K562 (cell line): ENCODE results near the gene PHF1. TPM values are rescaled to one million over a fixed set of nuclear protein-coding genes. Genes with fewer than 3 reads are reported as not detected.
A peak's percentile ranks its signal among the peaks of the same experiment; 100 is the strongest.

Source experiments
- ATAC-seq: fragments of 200-7000 bp; cut with Tn5 transposase; 3 replicates; pipeline ENCODE4 v1.9.1; 2020; ENCODE audit warnings: moderate library complexity
- BruUV-seq: library from RNA; stranded (reverse); fragments of 400-500 nt; replicated peaks from 2 replicates; lab custom pipeline; 2021; lab: Mats Ljungman, UMichigan
- CTCF ChIA-PET: fragments of 300-600 bp; formaldehyde crosslinking; extraction: SDS; loops from one replicate; lab custom pipeline; 2021; ENCODE audit warnings: low intra/inter-chr PET ratio; lab: Yijun Ruan, JAX
- POLR2A ChIA-PET: fragments of 300-600, 350-650 bp; sonication (Branson Sonifier 250); formaldehyde crosslinking; extraction: SDS; loops from one replicate; lab custom pipeline; 2021; ENCODE audit warnings: antibody characterized with exemption, inconsistent platforms; lab: Yijun Ruan, JAX
- DNase-seq, 4 experiments: peaks; one replicate each; pipeline versions ENCODE4 v3.0.0 to v3.0.0-alpha.2; 2011 to 2018; ENCODE audit warnings: low spot score in 3 of 4, mixed read lengths in 3 of 4; ENCODE audit errors: extremely low read depth in 1 of 4
- FAIRE-seq: peaks from 2 replicates; lab custom pipeline; 2011; peaks lifted over from hg19 to GRCh38; lab: Jason Lieb, UNC
- H2AFZ ChIP-seq: 2 replicates; pipeline ENCODE4 v1.6.0; 2011; ENCODE audit warnings: low read depth, low read length, control low read depth, inconsistent platforms
- H3K27ac ChIP-seq: fragments of 200-600 bp; 3 replicates; pipeline ENCODE4 v1.8.0; 2011; ENCODE audit warnings: low read depth, mild to moderate bottlenecking, control low read depth, inconsistent platforms, low read length, moderate library complexity, mixed read lengths; ENCODE audit errors: extremely low read depth
- H3K27me3 ChIP-seq, 2 experiments: fragments of 300-600 bp in 1 of 2; 2 replicates in 1 of 2; 3 replicates in 1 of 2; pipeline versions ENCODE4 v1.6.0 to v1.8.0; 2011; ENCODE audit warnings: inconsistent platforms in 2 of 2, low read length in 2 of 2, mild to moderate bottlenecking in 1 of 2, mixed read lengths in 1 of 2, moderate library complexity in 1 of 2; ENCODE audit not compliant: control insufficient read depth in 2 of 2, insufficient read depth in 2 of 2
- H3K36me3 ChIP-seq: fragments of 300-600 bp; 3 replicates; pipeline ENCODE4 v1.8.0; 2011; ENCODE audit warnings: mild to moderate bottlenecking, low read length, inconsistent platforms; ENCODE audit not compliant: control insufficient read depth, insufficient read depth
- H3K4me1 ChIP-seq, 2 experiments: fragments of 200-600 bp in 1 of 2; replicated peaks in 1 of 2; 2 replicates in 1 of 2; 3 replicates in 1 of 2; pipeline versions ENCODE4 v1.5.1 to v1.8.0; 2011; ENCODE audit warnings: inconsistent platforms in 2 of 2, low read length in 2 of 2, mild to moderate bottlenecking in 1 of 2, mixed read lengths in 1 of 2, moderate library complexity in 1 of 2; ENCODE audit not compliant: control insufficient read depth in 2 of 2, insufficient read depth in 2 of 2
- H3K4me2 ChIP-seq: 2 replicates; pipeline ENCODE4 v1.6.1; 2011; ENCODE audit warnings: low read length, control low read depth, inconsistent platforms, mixed read lengths; ENCODE audit not compliant: insufficient read depth
- H3K4me3 ChIP-seq: fragments of 200-600 bp; sonication (generic), shearing (Covaris generic); 2 replicates; pipeline ENCODE4 v1.5.1; 2016; ENCODE audit warnings: control low read depth, inconsistent platforms
- H3K79me2 ChIP-seq: fragments of 200-600 bp; 3 replicates; pipeline ENCODE4 v1.8.0; 2011; ENCODE audit warnings: low read length, inconsistent platforms; ENCODE audit not compliant: control insufficient read depth, insufficient read depth
- H3K9ac ChIP-seq, 2 experiments: 2 replicates each; pipeline versions ENCODE4 v1.6.0 to v1.6.1; 2011; ENCODE audit warnings: low read depth in 2 of 2, low read length in 2 of 2, control low read depth in 1 of 2, inconsistent platforms in 1 of 2, mild to moderate bottlenecking in 1 of 2, mixed read lengths in 1 of 2; ENCODE audit not compliant: insufficient read depth in 1 of 2
- H3K9me1 ChIP-seq: one replicate; pipeline ENCODE4 v1.6.0; 2011; ENCODE audit warnings: inconsistent platforms, mild to moderate bottlenecking, low read length, moderate library complexity; ENCODE audit not compliant: control insufficient read depth, insufficient read depth
- H3K9me3 ChIP-seq: replicated peaks from 2 replicates; pipeline ENCODE4 v1.5.1; 2011; ENCODE audit warnings: low read depth, low read length, inconsistent platforms; ENCODE audit not compliant: control insufficient read depth, insufficient read depth
- H4K20me1 ChIP-seq: replicated peaks from 2 replicates; pipeline ENCODE4 v1.6.1; 2011; ENCODE audit warnings: low read length, inconsistent platforms, mixed read lengths; ENCODE audit not compliant: control insufficient read depth, insufficient read depth
- CEBPB ChIP-seq: fragments of 450-650 bp; IDR thresholded peaks from 2 replicates; pipeline ENCODE4 v1.6.1; 2016; ENCODE audit warnings: missing genetic modification characterization, missing compliant biosample characterization
- CEBPG ChIP-seq, 3 experiments: fragments of 200-800 bp in 1 of 3; sonication (Bioruptor generic) in 1 of 3; sonication (generic) in 1 of 3; formaldehyde crosslinking in 1 of 3; IDR thresholded peaks in 2 of 3; conservative IDR thresholded peaks in 1 of 3; 2 replicates each; pipeline versions ENCODE4 v1.6.1 to v1.8.0; 2016 to 2022; ENCODE audit warnings: missing compliant biosample characterization in 2 of 3, missing genetic modification characterization in 2 of 3, mild to moderate bottlenecking in 1 of 3, missing genetic modification reagents in 1 of 3
- DNMT1 ChIP-seq: fragments of 450-650 bp; IDR thresholded peaks from 2 replicates; pipeline ENCODE4 v1.6.1; 2016; ENCODE audit warnings: antibody characterized with exemption, mild to moderate bottlenecking
- ETV6 ChIP-seq, 3 experiments: fragments of 150-350 bp in 1 of 3; sonication (generic) in 1 of 3; formaldehyde crosslinking in 1 of 3; IDR thresholded peaks; 2 replicates each; pipeline versions ENCODE4 v1.6.1 to v1.8.0; 2014 to 2022; ENCODE audit warnings: borderline replicate concordance in 2 of 3, low read depth in 2 of 3, antibody characterized with exemption in 1 of 3, low read length in 1 of 3, mild to moderate bottlenecking in 1 of 3, missing genetic modification reagents in 1 of 3
- MEF2D ChIP-seq: conservative IDR thresholded peaks from 2 replicates; pipeline ENCODE4 v1.6.1; 2016; ENCODE audit warnings: low read depth, missing genetic modification characterization, missing compliant biosample characterization
- NFIC ChIP-seq: fragments of 450-650 bp; IDR thresholded peaks from 2 replicates; pipeline ENCODE4 v1.6.1; 2017; ENCODE audit warnings: mild to moderate bottlenecking, inconsistent platforms
- RBFOX2 ChIP-seq: fragments of 200-400 bp; formaldehyde crosslinking; IDR thresholded peaks from 2 replicates; pipeline ENCODE4 v1.6.1; 2017; ENCODE audit warnings: low read depth, mild to moderate bottlenecking, low read length, moderate library complexity
- RFX7 ChIP-seq: fragments of 250-450 bp; sonication (Bioruptor Pico); IDR thresholded peaks from 2 replicates; pipeline ENCODE4 v1.5.1; 2021; ENCODE audit warnings: mild to moderate bottlenecking
- SMAD4 ChIP-seq: fragments of 250-450 bp; sonication (Bioruptor Pico); conservative IDR thresholded peaks from 2 replicates; pipeline ENCODE4 v1.8.0; 2021; ENCODE audit warnings: inconsistent platforms, mild to moderate bottlenecking, moderate library complexity
- SMARCC2 ChIP-seq: fragments of 450-650 bp; IDR thresholded peaks from 2 replicates; pipeline ENCODE4 v1.6.1; 2017; ENCODE audit warnings: antibody characterized with exemption, moderate library complexity, mild to moderate bottlenecking, low read depth
- ZNF133 ChIP-seq: fragments of 250-450 bp; sonication (Bioruptor Pico); IDR thresholded peaks from 2 replicates; pipeline ENCODE4 v1.4.0; 2020; ENCODE audit warnings: mild to moderate bottlenecking
- ZNF263 ChIP-seq: sonication (generic); formaldehyde crosslinking; IDR thresholded peaks from 2 replicates; pipeline ENCODE4 v1.8.0; 2022; ENCODE audit warnings: mild to moderate bottlenecking, missing genetic modification reagents, borderline replicate concordance
- WGBS: fragments of 100-300 bp; shearing (Covaris generic); methylation state at CpG from one replicate; pipeline ENCODE4 v1.1.6; 2016; ENCODE audit warnings: low coverage, mixed read lengths; ENCODE audit not compliant: insufficient coverage; ENCODE audit errors: missing lambda C conversion rate; 5-methylcytosine and 5-hydroxymethylcytosine counted together
- in situ Hi-C: fragments of 300-500 bp; cut with MboI; formaldehyde crosslinking; loops from 4 replicates; pipeline ENCODE4 v1.15.0; 2018; ENCODE audit warnings: inconsistent platforms, mixed read lengths
- intact Hi-C: fragments of 100-400 bp; cut with micrococcal nuclease; formaldehyde crosslinking; loops from 2 replicates; pipeline ENCODE4 v1.14.2; 2022
- polyA plus RNA-seq, 8 experiments: library from polyadenylated mRNA; depleted of rRNA in 4 of 8; stranded (reverse) in 5 of 8; unstranded in 3 of 8; fragments of >200 nt; fragmentation: Nextera tagmentation in 2 of 8; fragmentation: Illumina TruSeq in 1 of 8; extraction: Ambion mirVana in 2 of 8; extraction: Trizol in 1 of 8; gene quantifications; 2 replicates each; pipeline versions ENCODE4 v1.2.1 to v1.2.3, GENCODE V29; 2011 to 2014; ENCODE audit warnings: inconsistent platforms in 1 of 8, missing spikeins in 1 of 8
- total RNA-seq, 7 experiments: library from RNA; depleted of rRNA in 6 of 7; stranded (reverse); fragments of >200 nt in 6 of 7; fragmentation: Illumina TruSeq in 2 of 7; extraction: Trizol in 2 of 7; gene quantifications; 2 replicates each; pipeline versions ENCODE4 v1.2.1 to v1.2.3, GENCODE V29; 2011 to 2021; ENCODE audit warnings: low replicate concordance in 1 of 7
- TF ChIP-seq, protein P1 (sequence below): fragments of 250-450 bp; sonication (Bioruptor Pico); IDR thresholded peaks from 2 replicates; pipeline ENCODE4 v1.4.0; 2020; ENCODE audit warnings: mild to moderate bottlenecking, moderate library complexity, borderline replicate concordance
- TF ChIP-seq, protein P2 (sequence below), 3 experiments: fragments of 200-800 bp in 1 of 3; sonication (Bioruptor generic) in 1 of 3; sonication (generic) in 1 of 3; formaldehyde crosslinking in 1 of 3; IDR thresholded peaks; 2 replicates each; pipeline versions ENCODE4 v1.6.1 to v1.8.0; 2016 to 2022; ENCODE audit warnings: mild to moderate bottlenecking in 2 of 3, missing compliant biosample characterization in 2 of 3, missing genetic modification characterization in 2 of 3, missing genetic modification reagents in 1 of 3
- TF ChIP-seq, protein P3 (sequence below): fragments of 450-650 bp; IDR thresholded peaks from 2 replicates; pipeline ENCODE4 v1.6.1; 2016; ENCODE audit warnings: missing biosample characterization, missing genetic modification characterization

Gene PHF1
- total and polyA plus RNA-seq, 9 of the 15 experiments (the other 6 are each of a cell fraction or from before 2014, with no cell fraction given) = 3.7 to 64.2 (median 33.7) TPM

DNA sequence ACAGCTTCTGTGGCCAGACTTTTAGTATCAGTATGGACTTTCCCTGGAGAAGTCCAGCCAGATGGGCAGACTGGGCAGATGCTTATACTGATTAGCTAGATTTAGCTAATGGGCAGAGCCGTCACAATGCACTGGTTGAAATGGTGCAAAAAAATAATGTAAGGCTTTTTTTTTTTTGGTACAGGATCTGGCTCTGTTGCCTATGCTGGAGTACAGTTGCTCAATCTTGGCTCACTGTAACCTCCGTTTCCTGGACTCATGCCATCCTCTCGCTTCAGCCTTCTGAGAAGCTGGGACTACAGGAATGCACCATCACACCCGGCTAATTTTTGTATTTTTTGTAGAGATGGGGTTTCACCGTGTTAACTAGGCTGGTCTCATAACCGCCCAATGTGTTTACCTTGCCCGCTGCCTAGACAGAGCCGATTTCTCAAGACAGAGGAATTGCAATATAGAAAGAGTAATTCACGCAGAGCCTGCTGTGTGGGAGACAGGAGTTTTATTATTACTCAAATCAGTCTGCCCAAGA is 35.6 kb upstream of the PHF1 start:
- no peaks in the 10 kb centered on the region for H3K27me3 ChIP-seq
- H3K4me1 ChIP-seq = peaks cover 47 to 54% of the 10 kb centered on the region in 2 experiments
- no TSS peak for BruUV-seq
- H2AFZ ChIP-seq = peak overlapping the region; percentile 86
- ChIA-PET CTCF (no interaction called here), POLR2A (interaction anchor here (0.7 to 2.1 kb wide), 12 partner anchors 10 to 1723 kb away, joined by 3 to 9 read pairs (median 4); partner anchors contain the start of genes BAG6, RPS18 and VPS52)
- in situ Hi-C loops (no loop called here), intact Hi-C loops (loop anchor here (10.0 kb wide), 1 partner anchor 50 kb away; the partner anchor contains the start of gene SYNGAP1)
- FAIRE-seq (no peak), ATAC-seq (peak; percentile 36), DNase-seq (no peak)
- no peak overlapping the region for H3K4me3 ChIP-seq
- peak overlapping the region; percentile 77; the same call in 1 of the 2 replicates for H3K4me2 ChIP-seq
- H3K9ac ChIP-seq = peak overlapping the region; percentile 36 to 63; a peak in 3 of 4 replicates
- peak overlapping the region; percentile 72; the same call in 2 of the 3 replicates for H3K27ac ChIP-seq
- no peaks in the 10 kb centered on the region for H3K9me1 ChIP-seq
- WGBS = 41% methylated on average over 9 of the region's 9 CpGs
- H3K36me3 ChIP-seq = no peaks in the 10 kb centered on the region
- no peaks in the 10 kb centered on the region for H4K20me1 ChIP-seq
- H3K9me3 ChIP-seq = no peaks in the 10 kb centered on the region
- no peaks in the 10 kb centered on the region for H3K79me2 ChIP-seq
- TF ChIP-seq, protein P1, sequence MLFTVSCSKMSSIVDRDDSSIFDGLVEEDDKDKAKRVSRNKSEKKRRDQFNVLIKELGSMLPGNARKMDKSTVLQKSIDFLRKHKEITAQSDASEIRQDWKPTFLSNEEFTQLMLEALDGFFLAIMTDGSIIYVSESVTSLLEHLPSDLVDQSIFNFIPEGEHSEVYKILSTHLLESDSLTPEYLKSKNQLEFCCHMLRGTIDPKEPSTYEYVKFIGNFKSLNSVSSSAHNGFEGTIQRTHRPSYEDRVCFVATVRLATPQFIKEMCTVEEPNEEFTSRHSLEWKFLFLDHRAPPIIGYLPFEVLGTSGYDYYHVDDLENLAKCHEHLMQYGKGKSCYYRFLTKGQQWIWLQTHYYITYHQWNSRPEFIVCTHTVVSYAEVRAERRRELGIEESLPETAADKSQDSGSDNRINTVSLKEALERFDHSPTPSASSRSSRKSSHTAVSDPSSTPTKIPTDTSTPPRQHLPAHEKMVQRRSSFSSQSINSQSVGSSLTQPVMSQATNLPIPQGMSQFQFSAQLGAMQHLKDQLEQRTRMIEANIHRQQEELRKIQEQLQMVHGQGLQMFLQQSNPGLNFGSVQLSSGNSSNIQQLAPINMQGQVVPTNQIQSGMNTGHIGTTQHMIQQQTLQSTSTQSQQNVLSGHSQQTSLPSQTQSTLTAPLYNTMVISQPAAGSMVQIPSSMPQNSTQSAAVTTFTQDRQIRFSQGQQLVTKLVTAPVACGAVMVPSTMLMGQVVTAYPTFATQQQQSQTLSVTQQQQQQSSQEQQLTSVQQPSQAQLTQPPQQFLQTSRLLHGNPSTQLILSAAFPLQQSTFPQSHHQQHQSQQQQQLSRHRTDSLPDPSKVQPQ = no peak
- TF ChIP-seq DNMT1 = no peak
- TF ChIP-seq, protein P2, sequence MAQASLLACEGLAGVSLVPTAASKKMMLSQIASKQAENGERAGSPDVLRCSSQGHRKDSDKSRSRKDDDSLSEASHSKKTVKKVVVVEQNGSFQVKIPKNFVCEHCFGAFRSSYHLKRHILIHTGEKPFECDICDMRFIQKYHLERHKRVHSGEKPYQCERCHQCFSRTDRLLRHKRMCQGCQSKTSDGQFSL (CRISPR knock-in tag; IDR thresholded peaks at IDR 0.05) = no peak
- TF ChIP-seq, protein P2 (tag; IDR thresholded peaks at IDR 0.05) = no peak
- TF ChIP-seq MEF2D = no peak
- TF ChIP-seq, protein P3, sequence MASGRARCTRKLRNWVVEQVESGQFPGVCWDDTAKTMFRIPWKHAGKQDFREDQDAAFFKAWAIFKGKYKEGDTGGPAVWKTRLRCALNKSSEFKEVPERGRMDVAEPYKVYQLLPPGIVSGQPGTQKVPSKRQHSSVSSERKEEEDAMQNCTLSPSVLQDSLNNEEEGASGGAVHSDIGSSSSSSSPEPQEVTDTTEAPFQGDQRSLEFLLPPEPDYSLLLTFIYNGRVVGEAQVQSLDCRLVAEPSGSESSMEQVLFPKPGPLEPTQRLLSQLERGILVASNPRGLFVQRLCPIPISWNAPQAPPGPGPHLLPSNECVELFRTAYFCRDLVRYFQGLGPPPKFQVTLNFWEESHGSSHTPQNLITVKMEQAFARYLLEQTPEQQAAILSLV (tag) = 0 out of 2 replicates have a peak, but pooled peaks have one; percentile 32
- TF ChIP-seq RBFOX2 = 0 out of 2 replicates have a peak, but pooled peaks have one; percentile 2
- TF ChIP-seq CEBPB = peak; percentile 90
- no peak for TF ChIP-seq ETV6 (IDR thresholded peaks at IDR 0.05; ENCODE audit: borderline replicate concordance in 1 of 2, low read depth in 2 of 2, low read length in 1 of 2)
- 0 out of 2 replicates have a peak, but pooled peaks have one; percentile 37 for TF ChIP-seq ETV6 (CRISPR knock-in tag; IDR thresholded peaks at IDR 0.05; ENCODE audit: borderline replicate concordance)
- TF ChIP-seq ZNF133 (CRISPR knock-in tag) = no peak
- peak; percentile 4; the same call in 1 of the 2 replicates for TF ChIP-seq SMAD4 (CRISPR knock-in tag)
- no peak for TF ChIP-seq SMARCC2
- no peak for TF ChIP-seq ZNF263 (CRISPR knock-in tag)
- peak; percentile 71 for TF ChIP-seq NFIC
- 0 out of 2 replicates have a peak, but pooled peaks have one; percentile 10 for TF ChIP-seq RFX7 (CRISPR knock-in tag)
- TF ChIP-seq CEBPG (CRISPR knock-in tag; IDR thresholded peaks at IDR 0.05) = peak; percentile 46; the same call in 1 of the 2 replicates
- peak; percentile 81 to 95 for TF ChIP-seq CEBPG (tag; conservative IDR thresholded peaks at IDR 0.05 in 1 of 2, IDR thresholded peaks at IDR 0.05 in 1 of 2)
